HepG2 (cell line): ENCODE data around the gene WBP2NL.

Experiments used
- ADNP ChIP-seq: sonication (generic); formaldehyde crosslinking; IDR thresholded peaks from 2 replicates; pipeline ENCODE4 v1.4.0; 2020; ENCODE audit warnings: missing genetic modification reagents
- EP300 ChIP-seq, 3 experiments: sonication (generic) in 1 of 3; formaldehyde crosslinking in 1 of 3; IDR thresholded peaks; 2 replicates each; pipeline versions ENCODE4 v1.5.1 to v1.6.1; 2011 to 2020; ENCODE audit warnings: low read depth in 2 of 3, low read length in 2 of 3, borderline replicate concordance in 1 of 3, improper control_type of control experiment in 1 of 3, mild to moderate bottlenecking in 1 of 3, missing genetic modification reagents in 1 of 3, moderate library complexity in 1 of 3
- KDM2A ChIP-seq: sonication (generic); formaldehyde crosslinking; IDR thresholded peaks from 2 replicates; pipeline ENCODE4 v1.4.0; 2020; ENCODE audit warnings: low read depth, missing genetic modification reagents, borderline replicate concordance
- MYC ChIP-seq: sonication (generic); formaldehyde crosslinking; IDR thresholded peaks from 2 replicates; pipeline ENCODE4 v1.9.0; 2021; ENCODE audit warnings: missing genetic modification reagents, borderline replicate concordance
- SRSF9 ChIP-seq: fragments of 200-400 bp; formaldehyde crosslinking; IDR thresholded peaks from 2 replicates; pipeline ENCODE4 v1.6.1; 2018; ENCODE audit warnings: borderline replicate concordance, mild to moderate bottlenecking, low read depth, low read length; ENCODE audit not compliant: insufficient read depth, poor library complexity, severe bottlenecking
- TCF7L2 ChIP-seq: IDR thresholded peaks from 2 replicates; pipeline ENCODE4 v1.6.1; 2011; ENCODE audit warnings: mild to moderate bottlenecking, low read depth, low read length, moderate library complexity
- ZNF256 ChIP-seq: sonication (generic); formaldehyde crosslinking; conservative IDR thresholded peaks from 2 replicates; pipeline ENCODE4 v1.4.0; 2020; ENCODE audit warnings: missing genetic modification reagents
- ZNF549 ChIP-seq: sonication (generic); formaldehyde crosslinking; IDR thresholded peaks from 2 replicates; pipeline ENCODE4 v1.5.0; 2020; ENCODE audit warnings: missing genetic modification reagents
- ZNF619 ChIP-seq: sonication (generic); formaldehyde crosslinking; IDR thresholded peaks from 2 replicates; pipeline ENCODE4 v1.4.0; 2020; ENCODE audit warnings: mild to moderate bottlenecking, missing genetic modification reagents
- TF ChIP-seq, protein P1 (sequence below): sonication (generic); formaldehyde crosslinking; IDR thresholded peaks from 2 replicates; pipeline ENCODE4 v1.5.0; 2020; ENCODE audit warnings: mild to moderate bottlenecking, missing genetic modification reagents, moderate library complexity

DNA sequence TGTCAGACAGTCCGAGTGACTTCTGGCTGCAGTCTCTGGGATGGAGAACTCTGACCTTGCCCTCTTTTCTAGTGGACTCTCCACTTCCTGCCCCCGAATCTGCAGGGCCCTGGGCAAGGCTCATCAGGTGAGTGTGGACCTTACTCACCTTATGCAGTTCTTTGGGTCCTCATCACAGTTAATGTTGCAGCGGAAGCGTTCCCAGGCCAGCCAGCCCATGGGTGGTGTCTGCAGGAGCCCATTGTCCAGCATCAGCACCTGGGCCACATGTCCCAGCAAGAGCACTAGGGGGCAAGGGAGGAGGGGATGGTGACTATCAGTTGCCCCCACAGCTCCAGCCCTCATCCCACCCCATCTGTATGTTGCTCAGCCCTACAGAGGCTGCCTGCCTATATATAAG lies 69.7 kb downstream of the WBP2NL start:
- TF ChIP-seq ZNF256 (CRISPR knock-in tag) (no peak), MYC (CRISPR knock-in tag) (no peak), SRSF9 (no peak), EP300 (IDR thresholded peaks at IDR 0.05; ENCODE audit: low read depth in 2 of 2, low read length in 2 of 2) (no peak), EP300 (CRISPR knock-in tag; IDR thresholded peaks at IDR 0.05; ENCODE audit: borderline replicate concordance) (no peak), KDM2A (no peak), ADNP (no peak), TCF7L2 (no peak), ZNF619 (CRISPR knock-in tag) (no peak), ZNF549 (CRISPR knock-in tag) (no peak)
- TF ChIP-seq, protein P1, sequence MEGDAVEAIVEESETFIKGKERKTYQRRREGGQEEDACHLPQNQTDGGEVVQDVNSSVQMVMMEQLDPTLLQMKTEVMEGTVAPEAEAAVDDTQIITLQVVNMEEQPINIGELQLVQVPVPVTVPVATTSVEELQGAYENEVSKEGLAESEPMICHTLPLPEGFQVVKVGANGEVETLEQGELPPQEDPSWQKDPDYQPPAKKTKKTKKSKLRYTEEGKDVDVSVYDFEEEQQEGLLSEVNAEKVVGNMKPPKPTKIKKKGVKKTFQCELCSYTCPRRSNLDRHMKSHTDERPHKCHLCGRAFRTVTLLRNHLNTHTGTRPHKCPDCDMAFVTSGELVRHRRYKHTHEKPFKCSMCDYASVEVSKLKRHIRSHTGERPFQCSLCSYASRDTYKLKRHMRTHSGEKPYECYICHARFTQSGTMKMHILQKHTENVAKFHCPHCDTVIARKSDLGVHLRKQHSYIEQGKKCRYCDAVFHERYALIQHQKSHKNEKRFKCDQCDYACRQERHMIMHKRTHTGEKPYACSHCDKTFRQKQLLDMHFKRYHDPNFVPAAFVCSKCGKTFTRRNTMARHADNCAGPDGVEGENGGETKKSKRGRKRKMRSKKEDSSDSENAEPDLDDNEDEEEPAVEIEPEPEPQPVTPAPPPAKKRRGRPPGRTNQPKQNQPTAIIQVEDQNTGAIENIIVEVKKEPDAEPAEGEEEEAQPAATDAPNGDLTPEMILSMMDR (CRISPR knock-in tag) = no peak
